DOHH2 (cell line): Measurements from ENCODE around the gene ETDC.

Experiments used
- H3F3A ChIP-seq: fragments of 200-600 bp; sonication (generic), shearing (Covaris generic); 2 replicates; pipeline ENCODE4 v1.6.0; 2016; ENCODE audit warnings: antibody characterized with exemption, mild to moderate bottlenecking; ENCODE audit not compliant: control insufficient read depth, insufficient read depth
- H3K27ac ChIP-seq: fragments of 200-600 bp; sonication (generic); 2 replicates; pipeline ENCODE4 v1.5.1; 2014; ENCODE audit warnings: low read depth, mild to moderate bottlenecking, low read length, moderate library complexity
- H3K27me3 ChIP-seq: fragments of 200-600 bp; sonication (generic); 2 replicates; pipeline ENCODE4 v1.6.1; 2014; ENCODE audit warnings: mild to moderate bottlenecking, low read length, mixed read lengths; ENCODE audit not compliant: control insufficient read depth
- H3K36me3 ChIP-seq: fragments of 200-600 bp; sonication (generic); 2 replicates; pipeline ENCODE4 v1.6.1; 2014; ENCODE audit warnings: mild to moderate bottlenecking, low read length, moderate library complexity, mixed read lengths; ENCODE audit not compliant: control insufficient read depth
- H3K4me1 ChIP-seq: fragments of 200-600 bp; sonication (generic); 2 replicates; pipeline ENCODE4 v1.6.1; 2014; ENCODE audit warnings: mild to moderate bottlenecking, low read length, mixed read lengths; ENCODE audit not compliant: control insufficient read depth
- H3K4me2 ChIP-seq: fragments of 200-600 bp; sonication (generic); 2 replicates; pipeline ENCODE4 v1.6.0; 2014; ENCODE audit warnings: mild to moderate bottlenecking, low read length, moderate library complexity
- H3K4me3 ChIP-seq: fragments of 200-600 bp; sonication (generic); 2 replicates; pipeline ENCODE4 v1.5.1; 2014; ENCODE audit warnings: mild to moderate bottlenecking, low read length, mixed read lengths
- H3K79me2 ChIP-seq: fragments of 200-600 bp; sonication (generic); 2 replicates; pipeline ENCODE4 v1.6.1; 2014; ENCODE audit warnings: mild to moderate bottlenecking, low read length, mixed read lengths; ENCODE audit not compliant: control insufficient read depth
- H3K9me2 ChIP-seq: fragments of 200-600 bp; sonication (generic); replicated peaks from 2 replicates; pipeline ENCODE4 v1.6.1; 2014; ENCODE audit warnings: mild to moderate bottlenecking, low read length, mixed read lengths; ENCODE audit not compliant: control insufficient read depth
- H3K9me3 ChIP-seq: fragments of 200-600 bp; sonication (generic); 2 replicates; pipeline ENCODE4 v1.6.1; 2014; ENCODE audit warnings: antibody characterized with exemption, low read length, mixed read lengths; ENCODE audit not compliant: control insufficient read depth, insufficient read depth
- H4K20me1 ChIP-seq: fragments of 200-600 bp; sonication (generic); 2 replicates; pipeline ENCODE4 v1.6.0; 2014; ENCODE audit warnings: low read depth, mild to moderate bottlenecking, antibody characterized with exemption, low read length, moderate library complexity; ENCODE audit not compliant: control insufficient read depth, insufficient read depth
- EZH2phosphoT487 ChIP-seq: fragments of 200-600 bp; sonication (generic); IDR thresholded peaks from 2 replicates; pipeline ENCODE4 v1.6.1; 2017; ENCODE audit warnings: borderline replicate concordance, mild to moderate bottlenecking, antibody characterized with exemption, low read length, moderate library complexity, mixed read lengths
- TF ChIP-seq, protein P1 (sequence below): fragments of 200-600 bp; sonication (generic); IDR thresholded peaks from one replicate; pipeline ENCODE4 v1.5.1; 2014; ENCODE audit warnings: antibody characterized with exemption, mild to moderate bottlenecking, low read depth, low read length; ENCODE audit not compliant: poor library complexity, severe bottlenecking

ETDC gene

DNA sequence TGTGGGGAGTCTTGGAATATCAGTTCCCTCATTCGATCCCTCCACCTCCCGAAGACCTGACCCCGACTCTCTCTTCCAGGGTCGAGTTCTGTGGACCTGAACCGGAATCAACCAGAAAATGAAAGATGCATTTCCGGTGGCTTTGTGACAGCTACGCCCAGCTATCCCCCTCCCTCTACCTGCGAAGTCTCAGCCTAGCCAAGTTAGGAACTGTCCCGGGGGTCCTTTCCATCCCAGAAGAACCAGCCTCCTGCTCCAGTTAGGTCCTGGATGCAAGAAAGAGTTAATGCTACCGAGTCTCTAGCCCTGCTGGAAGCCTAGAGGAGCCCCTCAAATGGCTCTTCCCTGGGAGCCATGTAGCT lies 13.4 kb upstream of the ETDC start:
- H3K27ac ChIP-seq = no peak overlapping the region
- no peaks in the 10 kb centered on the region for H3K36me3 ChIP-seq
- H3K27me3 ChIP-seq = no peaks in the 10 kb centered on the region
- no peaks in the 10 kb centered on the region for H4K20me1 ChIP-seq
- H3K4me1 ChIP-seq = no peaks in the 10 kb centered on the region
- TF ChIP-seq, protein P1, sequence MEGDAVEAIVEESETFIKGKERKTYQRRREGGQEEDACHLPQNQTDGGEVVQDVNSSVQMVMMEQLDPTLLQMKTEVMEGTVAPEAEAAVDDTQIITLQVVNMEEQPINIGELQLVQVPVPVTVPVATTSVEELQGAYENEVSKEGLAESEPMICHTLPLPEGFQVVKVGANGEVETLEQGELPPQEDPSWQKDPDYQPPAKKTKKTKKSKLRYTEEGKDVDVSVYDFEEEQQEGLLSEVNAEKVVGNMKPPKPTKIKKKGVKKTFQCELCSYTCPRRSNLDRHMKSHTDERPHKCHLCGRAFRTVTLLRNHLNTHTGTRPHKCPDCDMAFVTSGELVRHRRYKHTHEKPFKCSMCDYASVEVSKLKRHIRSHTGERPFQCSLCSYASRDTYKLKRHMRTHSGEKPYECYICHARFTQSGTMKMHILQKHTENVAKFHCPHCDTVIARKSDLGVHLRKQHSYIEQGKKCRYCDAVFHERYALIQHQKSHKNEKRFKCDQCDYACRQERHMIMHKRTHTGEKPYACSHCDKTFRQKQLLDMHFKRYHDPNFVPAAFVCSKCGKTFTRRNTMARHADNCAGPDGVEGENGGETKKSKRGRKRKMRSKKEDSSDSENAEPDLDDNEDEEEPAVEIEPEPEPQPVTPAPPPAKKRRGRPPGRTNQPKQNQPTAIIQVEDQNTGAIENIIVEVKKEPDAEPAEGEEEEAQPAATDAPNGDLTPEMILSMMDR = no peak
- TF ChIP-seq EZH2phosphoT487 = no peak
- H3K4me3 ChIP-seq = peak overlapping the region; percentile 60
- no peaks in the 10 kb centered on the region for H3K9me2 ChIP-seq
- no peaks in the 10 kb centered on the region for H3K79me2 ChIP-seq
- peak overlapping the region; percentile 53 for H3K4me2 ChIP-seq
- no peaks in the 10 kb centered on the region for H3K9me3 ChIP-seq
- H3F3A ChIP-seq = no peaks in the 10 kb centered on the region

DNA sequence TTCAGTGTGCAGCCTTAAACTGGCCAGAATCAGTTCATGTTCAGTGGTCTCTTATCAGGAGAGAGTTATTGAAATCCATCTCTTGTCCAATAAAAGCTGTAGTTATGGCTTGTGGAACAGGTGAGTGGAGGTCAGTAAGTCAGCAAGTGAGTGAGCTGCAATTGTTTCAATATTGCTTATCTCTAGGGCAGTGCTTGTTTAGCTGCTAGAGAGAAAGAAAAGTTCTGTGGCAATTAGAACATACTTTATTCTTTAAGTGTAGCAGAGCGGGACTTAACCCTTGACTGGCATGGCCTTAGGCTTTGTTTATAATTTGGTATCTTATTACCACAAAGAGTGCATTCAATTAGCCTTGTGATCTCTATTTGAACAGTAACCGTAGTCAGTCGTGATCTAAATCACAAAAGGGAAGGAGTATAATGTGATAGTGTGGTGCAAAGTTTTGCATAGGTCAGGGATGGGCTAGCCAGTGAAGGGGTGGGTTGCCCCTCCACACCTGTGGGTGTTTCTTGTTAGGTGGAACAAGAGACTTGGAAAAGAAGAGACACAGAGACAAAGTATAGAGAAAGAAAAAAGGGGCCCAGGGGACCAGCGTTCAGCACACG lies 6.9 kb upstream of the ETDC start:
- H3K27ac ChIP-seq = no peak overlapping the region
- H3K9me2 ChIP-seq = no peaks in the 10 kb centered on the region
- H3K79me2 ChIP-seq = no peaks in the 10 kb centered on the region
- H3F3A ChIP-seq = no peaks in the 10 kb centered on the region
- H3K9me3 ChIP-seq = no peaks in the 10 kb centered on the region
- no peaks in the 10 kb centered on the region for H3K4me1 ChIP-seq
- H4K20me1 ChIP-seq = no peaks in the 10 kb centered on the region
- no peaks in the 10 kb centered on the region for H3K27me3 ChIP-seq
- no peak for TF ChIP-seq EZH2phosphoT487
- TF ChIP-seq, protein P1 = no peak
- no peak overlapping the region for H3K4me3 ChIP-seq
- H3K36me3 ChIP-seq = no peaks in the 10 kb centered on the region
- no peak overlapping the region for H3K4me2 ChIP-seq

- TF ChIP-seq, protein P1 = no peak
- no peak for TF ChIP-seq EZH2phosphoT487
Measured at GRCh38 chrX:135304741-135305140, 4.5 kb upstream of the ETDC start.

More at GRCh38 chrX:135304741-135305140, 4.5 kb upstream of the ETDC start:
- Histone ChIP-seq H3K4me3 (no peak overlapping the region), H3K9me3 (no peaks in the 10 kb centered on the region), H3F3A (no peaks in the 10 kb centered on the region), H3K27ac (no peak overlapping the region), H4K20me1 (no peaks in the 10 kb centered on the region), H3K79me2 (no peaks in the 10 kb centered on the region), H3K36me3 (no peaks in the 10 kb centered on the region), H3K4me2 (no peak overlapping the region), H3K27me3 (no peaks in the 10 kb centered on the region), H3K9me2 (no peaks in the 10 kb centered on the region), H3K4me1 (no peaks in the 10 kb centered on the region)
